ENCODE measurements around the gene JADE3.
"Not testable (repeated sequence)": the region's sequence is repeated elsewhere in the genome, so short reads cannot be mapped to it uniquely, and the experiment has no call there.

JADE3 gene

DNA sequence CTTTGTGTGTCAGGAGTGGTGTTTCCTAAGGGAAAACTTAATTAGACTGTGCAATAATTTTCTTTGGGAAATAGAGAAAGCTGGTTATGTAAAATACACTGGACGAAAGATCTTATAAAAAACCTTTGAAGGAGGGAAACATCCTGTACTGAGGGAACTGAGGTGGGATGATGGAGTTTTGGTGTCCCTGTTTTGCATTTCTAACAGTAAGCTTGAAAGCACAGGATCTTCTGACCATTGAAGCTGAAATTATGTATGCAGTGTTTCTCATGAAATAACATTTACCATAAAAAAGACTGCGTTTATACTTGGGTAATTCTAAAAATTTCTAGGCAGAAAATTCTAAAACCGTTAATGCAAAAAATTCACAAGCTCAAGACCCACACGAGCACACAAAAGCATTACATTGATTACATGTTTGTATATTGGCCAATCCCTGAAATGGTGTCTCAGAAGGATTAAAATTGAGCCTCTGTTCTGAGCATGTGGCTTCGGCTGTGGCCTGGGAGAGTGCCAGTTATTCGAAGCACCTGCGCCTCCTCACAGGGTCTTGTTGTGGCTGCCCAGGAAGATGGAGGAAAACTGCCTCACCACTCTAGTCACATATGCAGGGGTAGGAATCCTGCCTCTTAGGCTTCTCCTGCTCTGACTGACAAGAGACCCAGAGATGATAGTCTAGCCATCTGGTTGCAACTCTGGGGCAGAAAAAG, 49.5 kb downstream of the JADE3 start:
- TF ChIP-seq, protein P1, sequence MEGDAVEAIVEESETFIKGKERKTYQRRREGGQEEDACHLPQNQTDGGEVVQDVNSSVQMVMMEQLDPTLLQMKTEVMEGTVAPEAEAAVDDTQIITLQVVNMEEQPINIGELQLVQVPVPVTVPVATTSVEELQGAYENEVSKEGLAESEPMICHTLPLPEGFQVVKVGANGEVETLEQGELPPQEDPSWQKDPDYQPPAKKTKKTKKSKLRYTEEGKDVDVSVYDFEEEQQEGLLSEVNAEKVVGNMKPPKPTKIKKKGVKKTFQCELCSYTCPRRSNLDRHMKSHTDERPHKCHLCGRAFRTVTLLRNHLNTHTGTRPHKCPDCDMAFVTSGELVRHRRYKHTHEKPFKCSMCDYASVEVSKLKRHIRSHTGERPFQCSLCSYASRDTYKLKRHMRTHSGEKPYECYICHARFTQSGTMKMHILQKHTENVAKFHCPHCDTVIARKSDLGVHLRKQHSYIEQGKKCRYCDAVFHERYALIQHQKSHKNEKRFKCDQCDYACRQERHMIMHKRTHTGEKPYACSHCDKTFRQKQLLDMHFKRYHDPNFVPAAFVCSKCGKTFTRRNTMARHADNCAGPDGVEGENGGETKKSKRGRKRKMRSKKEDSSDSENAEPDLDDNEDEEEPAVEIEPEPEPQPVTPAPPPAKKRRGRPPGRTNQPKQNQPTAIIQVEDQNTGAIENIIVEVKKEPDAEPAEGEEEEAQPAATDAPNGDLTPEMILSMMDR (IDR thresholded peaks at IDR 0.05; ENCODE audit: borderline replicate concordance, insufficient read depth, low read depth, low read length), result no peak
- H3K4me3 ChIP-seq (ENCODE audit: low read depth, low read length), result no peak overlapping the region

DNA sequence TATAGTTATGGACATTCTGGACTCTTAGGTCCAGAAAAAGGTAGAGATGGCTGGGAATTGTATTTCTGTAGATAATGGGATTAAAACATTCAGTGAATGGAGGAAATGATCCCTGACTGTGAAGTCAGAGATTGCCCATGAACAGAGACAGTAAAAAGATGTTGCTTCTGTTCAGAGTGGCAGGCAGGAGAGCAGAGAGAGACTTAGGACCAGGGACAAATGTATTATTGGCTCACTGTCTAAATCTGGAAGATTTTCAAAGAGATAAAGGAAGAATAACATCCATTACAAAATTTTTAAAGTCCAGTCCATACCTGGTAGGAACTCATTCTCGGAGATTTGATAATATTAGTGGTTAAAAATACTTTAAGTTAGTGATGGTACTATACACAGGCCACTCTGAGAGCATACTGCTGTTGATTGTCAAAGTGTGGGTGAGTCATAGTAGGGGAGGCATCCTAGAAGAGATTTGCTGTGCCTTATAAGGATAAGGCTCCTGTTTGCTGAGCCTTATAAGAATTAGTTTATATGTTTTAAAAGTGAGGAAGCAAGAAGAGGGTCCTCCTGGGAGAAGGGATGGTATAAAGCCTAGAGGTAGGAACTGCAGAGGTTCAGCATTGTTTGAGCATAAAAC, 53.0 kb downstream of the JADE3 start:
- no peak overlapping the region for H3K4me3 ChIP-seq (ENCODE audit: low read depth, low read length)
- TF ChIP-seq, protein P1 (IDR thresholded peaks at IDR 0.05; ENCODE audit: borderline replicate concordance, insufficient read depth, low read depth, low read length), result no peak

DNA sequence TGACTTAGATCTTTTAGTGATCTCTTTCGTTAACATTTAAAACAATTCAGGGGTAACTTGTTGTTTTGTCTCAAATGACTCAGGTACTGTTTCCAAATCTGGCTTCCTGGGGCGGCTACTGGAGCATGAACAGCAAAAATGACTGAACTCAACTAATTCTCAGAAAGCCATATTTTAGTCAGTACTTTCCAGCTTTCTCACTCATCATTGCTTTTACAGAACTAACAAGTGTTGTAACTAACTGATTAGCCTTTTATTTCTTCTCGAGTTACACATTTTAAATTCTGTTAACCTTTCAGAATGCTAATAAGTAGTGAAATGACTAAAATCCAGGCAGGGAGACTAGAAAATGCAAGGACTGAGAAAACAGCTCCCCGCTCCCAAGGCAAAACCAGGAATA, 55.3 kb downstream of the JADE3 start:
- H3K4me3 ChIP-seq (ENCODE audit: low read depth, low read length), result no peak overlapping the region
- TF ChIP-seq, protein P1 (IDR thresholded peaks at IDR 0.05; ENCODE audit: borderline replicate concordance, insufficient read depth, low read depth, low read length), result no peak

DNA sequence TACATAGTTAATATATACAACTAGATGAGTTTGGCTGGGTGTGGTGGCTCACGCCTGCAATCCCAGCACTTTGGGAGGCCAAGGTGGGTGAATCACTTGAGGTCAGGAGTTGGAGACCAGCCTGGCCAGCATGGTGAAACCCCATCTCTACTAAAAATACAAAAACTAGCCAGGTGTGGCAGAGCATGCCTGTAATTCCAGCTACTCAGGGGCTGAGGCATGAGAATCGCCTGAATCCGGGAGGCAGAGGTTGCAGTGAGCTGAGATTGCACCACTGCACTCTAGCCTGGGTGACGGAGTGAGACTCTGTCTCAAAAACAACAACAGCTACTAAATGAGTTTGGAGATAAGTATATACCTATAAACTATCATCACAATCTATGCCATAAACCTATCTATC, 64.8 kb downstream of the JADE3 start:
- not testable (repeated sequence) for H3K4me3 ChIP-seq (ENCODE audit: low read depth, low read length)

DNA sequence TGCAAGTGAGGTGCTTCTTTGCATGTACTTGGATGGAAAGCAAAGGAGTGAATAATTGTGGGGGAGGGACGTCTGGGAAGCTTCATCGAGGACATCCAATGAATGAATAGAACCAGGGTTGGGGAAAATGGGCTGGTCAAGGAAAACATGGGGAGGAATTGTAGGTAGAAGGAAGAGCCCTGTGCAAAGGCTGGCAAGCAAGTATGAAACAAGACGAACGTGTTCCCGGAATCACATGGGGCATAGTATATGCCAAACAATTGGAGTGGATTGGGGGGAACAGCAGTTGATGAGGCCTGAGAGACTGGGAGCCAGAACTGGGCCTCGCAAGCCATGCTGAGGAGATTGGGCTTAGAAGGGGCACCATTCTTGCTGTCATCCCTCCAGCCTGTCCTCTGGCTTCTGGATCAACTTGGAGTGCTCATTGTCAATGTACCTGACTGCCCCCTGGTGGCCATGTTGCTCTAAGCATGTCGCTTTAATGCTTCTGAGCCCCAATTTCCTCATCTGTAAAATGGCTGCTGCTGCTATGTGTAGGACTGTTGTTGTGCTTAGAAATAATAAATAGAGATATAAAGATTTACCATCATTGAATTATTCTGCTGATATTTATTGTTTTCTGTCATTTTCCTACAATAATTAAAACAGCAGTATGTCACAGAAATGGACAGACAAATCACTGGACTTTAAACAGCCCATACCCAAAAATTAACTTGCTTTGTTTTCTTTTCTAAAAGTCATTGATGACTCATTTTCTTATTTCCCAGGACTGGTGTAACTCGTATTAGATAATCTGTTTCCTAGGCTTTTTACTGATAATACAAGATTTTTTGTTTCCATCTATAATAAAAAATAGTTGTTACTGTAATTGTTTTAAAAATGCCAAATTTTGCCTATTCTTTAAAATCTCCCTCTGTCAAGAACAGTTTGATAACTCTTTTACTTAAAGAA, 66.4 kb downstream of the JADE3 start:
- TF ChIP-seq, protein P1 (IDR thresholded peaks at IDR 0.05; ENCODE audit: borderline replicate concordance, insufficient read depth, low read depth, low read length), result peak; percentile 84
- H3K4me3 ChIP-seq (ENCODE audit: low read depth, low read length), result no peak overlapping the region

DNA sequence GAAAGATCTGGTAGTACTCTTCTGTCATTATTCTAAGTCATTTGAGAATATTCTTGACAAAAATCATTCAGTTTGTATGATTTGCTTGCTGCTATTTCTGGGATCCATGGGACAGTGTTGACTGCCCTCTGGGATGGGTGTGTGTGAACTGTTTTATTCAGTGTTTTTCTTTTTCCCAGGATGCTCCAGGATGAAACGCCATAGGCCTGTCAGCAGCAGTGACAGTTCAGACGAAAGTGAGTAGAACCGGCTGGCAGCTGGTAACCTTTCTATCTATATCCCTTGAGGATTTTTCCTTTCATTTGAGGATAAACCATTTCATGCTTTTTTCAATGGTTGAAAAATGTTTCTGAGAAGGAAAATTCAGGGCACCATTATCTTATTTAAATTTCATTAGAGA, 72.5 kb downstream of the JADE3 start:
- no peak overlapping the region for H3K4me3 ChIP-seq (ENCODE audit: low read depth, low read length)
- TF ChIP-seq, protein P1 (IDR thresholded peaks at IDR 0.05; ENCODE audit: borderline replicate concordance, insufficient read depth, low read depth, low read length), result no peak

DNA sequence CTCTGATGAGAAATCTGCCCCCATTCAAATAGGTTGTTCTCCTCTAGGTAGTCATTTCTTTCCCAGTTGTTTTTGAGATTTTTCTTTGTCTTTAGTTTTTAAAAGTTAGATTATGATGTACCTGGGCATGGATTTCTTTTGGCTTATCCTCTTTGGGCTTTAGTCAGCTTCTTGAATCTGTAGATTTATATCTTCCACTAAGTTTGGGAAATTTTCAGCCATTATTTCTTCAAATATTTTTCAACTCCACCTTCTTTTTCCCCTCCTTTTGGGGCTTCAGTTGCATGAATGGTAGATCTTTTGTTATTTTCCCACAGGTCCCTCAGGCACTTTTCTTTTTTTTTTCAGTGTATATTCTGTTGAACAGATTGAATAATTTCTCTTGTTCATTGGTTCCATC, 77.3 kb downstream of the JADE3 start:
- TF ChIP-seq, protein P1 (IDR thresholded peaks at IDR 0.05; ENCODE audit: borderline replicate concordance, insufficient read depth, low read depth, low read length), result no peak
- H3K4me3 ChIP-seq (ENCODE audit: low read depth, low read length), result no peak overlapping the region

Measured in GM12875 (cell line).